ENCODE data around the gene HACD3.

GRCh38 chr15:65598468-65598867, 68.2 kb downstream of the HACD3 start:
- TF ChIP-seq POLR2A (IDR thresholded peaks at IDR 0.05; ENCODE audit: low read length) = no peak
- TF ChIP-seq GATA1 (IDR thresholded peaks at IDR 0.05; ENCODE audit: low read depth, low read length) = no peak

Measured in erythroblast (primary cell).